Measurements from ENCODE around the gene ACSF3. TPM values are rescaled to one million over a fixed set of nuclear protein-coding genes. Genes with fewer than 3 reads are reported as not detected.

The ACSF3 gene
- polyA plus RNA-seq, 1 donor from 2014 or later, result 20.8 TPM

DNA sequence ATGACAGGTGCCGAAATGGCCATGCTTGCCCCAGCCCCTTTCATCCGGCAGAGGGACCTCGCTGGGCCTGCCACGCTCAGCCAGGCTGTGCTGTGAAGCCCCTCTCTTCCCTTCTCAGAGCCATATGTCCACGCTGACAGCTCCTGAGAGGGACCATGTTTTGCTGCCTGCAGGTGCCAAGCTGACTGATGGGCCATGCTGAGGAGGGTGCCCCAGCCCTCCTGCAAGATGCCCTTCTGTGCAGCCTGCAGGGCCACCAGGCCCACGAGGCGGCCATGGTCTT, 44.8 kb downstream of the ACSF3 start:
- no peaks in the 10 kb centered on the region for H4K20me1 ChIP-seq (ENCODE audit: insufficient read depth)
- no peak for TF ChIP-seq TAF1 (IDR thresholded peaks at IDR 0.05; ENCODE audit: low read depth)
- no peak for TF ChIP-seq EP300 (conservative IDR thresholded peaks at IDR 0.05; ENCODE audit: poor library complexity, severe bottlenecking)
- no peak for TF ChIP-seq RAD21 (conservative IDR thresholded peaks at IDR 0.05)
- no peaks in the 10 kb centered on the region for H3F3A ChIP-seq (ENCODE audit: insufficient read depth, low read length, poor library complexity, severe bottlenecking)
- H3K4me2 ChIP-seq (ENCODE audit: low read length), result no peak overlapping the region
- no peak overlapping the region for H3K4me3 ChIP-seq (ENCODE audit: low read length)
- no peaks in the 10 kb centered on the region for H3K36me3 ChIP-seq (ENCODE audit: insufficient read depth, low read length)
- H2AFZ ChIP-seq (ENCODE audit: low read depth, low read length), result no peak overlapping the region
- no peaks in the 10 kb centered on the region for H3K79me2 ChIP-seq (replicated peaks; ENCODE audit: insufficient read depth, low read length)
- H3K27me3 ChIP-seq (ENCODE audit: insufficient read depth, low read depth, low read length), result no peaks in the 10 kb centered on the region
- no peak overlapping the region for H3K27ac ChIP-seq (ENCODE audit: low read length)
- H3K9me3 ChIP-seq (ENCODE audit: low read length), result no peaks in the 10 kb centered on the region
- no peaks in the 10 kb centered on the region for H3K9me2 ChIP-seq (ENCODE audit: insufficient read depth, low read length)
- H3K9ac ChIP-seq (ENCODE audit: low read length), result no peak overlapping the region

DNA sequence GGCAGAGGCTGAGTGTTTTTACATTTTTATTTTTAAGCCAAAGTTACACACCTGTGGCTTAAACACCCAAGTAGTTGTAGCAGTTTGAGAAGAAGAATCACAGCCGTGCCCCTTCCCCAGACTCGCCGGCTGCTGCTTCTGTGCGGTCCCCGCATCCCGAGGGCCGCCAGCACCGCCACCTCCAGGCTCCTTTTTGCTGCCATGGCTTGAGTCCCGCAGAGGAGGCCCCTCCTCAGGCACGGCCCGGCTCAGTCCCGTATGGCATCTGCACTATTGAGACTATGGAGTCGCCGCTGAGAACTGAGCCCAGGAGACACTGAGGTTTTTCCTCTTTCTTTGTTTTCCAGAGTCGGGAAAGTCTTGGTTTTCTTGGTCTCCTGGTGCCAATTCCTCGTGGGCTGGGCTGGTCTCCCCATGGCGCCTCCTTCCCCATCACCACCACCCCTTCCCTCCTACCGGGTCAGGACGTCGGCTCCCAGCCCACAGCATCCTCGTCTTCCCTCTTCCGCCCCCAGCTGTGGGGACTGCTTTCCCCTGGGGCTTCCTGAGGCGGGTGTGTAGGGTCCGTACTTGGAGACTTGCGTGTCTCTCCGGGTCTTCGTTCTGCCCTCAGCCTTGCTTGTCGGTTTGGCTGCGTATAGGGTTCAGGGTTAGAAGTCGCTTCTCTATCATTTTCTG, 45.3 kb downstream of the ACSF3 start:
- no peaks in the 10 kb centered on the region for H3K9me2 ChIP-seq (ENCODE audit: insufficient read depth, low read length)
- H2AFZ ChIP-seq (ENCODE audit: low read depth, low read length), result no peak overlapping the region
- no peak overlapping the region for H3K27ac ChIP-seq (ENCODE audit: low read length)
- H3K9me3 ChIP-seq (ENCODE audit: low read length), result no peaks in the 10 kb centered on the region
- H3K4me3 ChIP-seq (ENCODE audit: low read length), result no peak overlapping the region
- no peak overlapping the region for H3K4me2 ChIP-seq (ENCODE audit: low read length)
- no peaks in the 10 kb centered on the region for H3K79me2 ChIP-seq (replicated peaks; ENCODE audit: insufficient read depth, low read length)
- H3F3A ChIP-seq (ENCODE audit: insufficient read depth, low read length, poor library complexity, severe bottlenecking), result no peaks in the 10 kb centered on the region
- no peak overlapping the region for H3K9ac ChIP-seq (ENCODE audit: low read length)
- H3K36me3 ChIP-seq (ENCODE audit: insufficient read depth, low read length), result no peaks in the 10 kb centered on the region
- no peaks in the 10 kb centered on the region for H4K20me1 ChIP-seq (ENCODE audit: insufficient read depth)
- no peaks in the 10 kb centered on the region for H3K27me3 ChIP-seq (ENCODE audit: insufficient read depth, low read depth, low read length)
- TF ChIP-seq, protein P1, sequence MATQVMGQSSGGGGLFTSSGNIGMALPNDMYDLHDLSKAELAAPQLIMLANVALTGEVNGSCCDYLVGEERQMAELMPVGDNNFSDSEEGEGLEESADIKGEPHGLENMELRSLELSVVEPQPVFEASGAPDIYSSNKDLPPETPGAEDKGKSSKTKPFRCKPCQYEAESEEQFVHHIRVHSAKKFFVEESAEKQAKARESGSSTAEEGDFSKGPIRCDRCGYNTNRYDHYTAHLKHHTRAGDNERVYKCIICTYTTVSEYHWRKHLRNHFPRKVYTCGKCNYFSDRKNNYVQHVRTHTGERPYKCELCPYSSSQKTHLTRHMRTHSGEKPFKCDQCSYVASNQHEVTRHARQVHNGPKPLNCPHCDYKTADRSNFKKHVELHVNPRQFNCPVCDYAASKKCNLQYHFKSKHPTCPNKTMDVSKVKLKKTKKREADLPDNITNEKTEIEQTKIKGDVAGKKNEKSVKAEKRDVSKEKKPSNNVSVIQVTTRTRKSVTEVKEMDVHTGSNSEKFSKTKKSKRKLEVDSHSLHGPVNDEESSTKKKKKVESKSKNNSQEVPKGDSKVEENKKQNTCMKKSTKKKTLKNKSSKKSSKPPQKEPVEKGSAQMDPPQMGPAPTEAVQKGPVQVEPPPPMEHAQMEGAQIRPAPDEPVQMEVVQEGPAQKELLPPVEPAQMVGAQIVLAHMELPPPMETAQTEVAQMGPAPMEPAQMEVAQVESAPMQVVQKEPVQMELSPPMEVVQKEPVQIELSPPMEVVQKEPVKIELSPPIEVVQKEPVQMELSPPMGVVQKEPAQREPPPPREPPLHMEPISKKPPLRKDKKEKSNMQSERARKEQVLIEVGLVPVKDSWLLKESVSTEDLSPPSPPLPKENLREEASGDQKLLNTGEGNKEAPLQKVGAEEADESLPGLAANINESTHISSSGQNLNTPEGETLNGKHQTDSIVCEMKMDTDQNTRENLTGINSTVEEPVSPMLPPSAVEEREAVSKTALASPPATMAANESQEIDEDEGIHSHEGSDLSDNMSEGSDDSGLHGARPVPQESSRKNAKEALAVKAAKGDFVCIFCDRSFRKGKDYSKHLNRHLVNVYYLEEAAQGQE (IDR thresholded peaks at IDR 0.05; ENCODE audit: borderline replicate concordance), result no peak
- no peak for TF ChIP-seq POLR2AphosphoS5 (IDR thresholded peaks at IDR 0.05)
- TF ChIP-seq, protein P2, sequence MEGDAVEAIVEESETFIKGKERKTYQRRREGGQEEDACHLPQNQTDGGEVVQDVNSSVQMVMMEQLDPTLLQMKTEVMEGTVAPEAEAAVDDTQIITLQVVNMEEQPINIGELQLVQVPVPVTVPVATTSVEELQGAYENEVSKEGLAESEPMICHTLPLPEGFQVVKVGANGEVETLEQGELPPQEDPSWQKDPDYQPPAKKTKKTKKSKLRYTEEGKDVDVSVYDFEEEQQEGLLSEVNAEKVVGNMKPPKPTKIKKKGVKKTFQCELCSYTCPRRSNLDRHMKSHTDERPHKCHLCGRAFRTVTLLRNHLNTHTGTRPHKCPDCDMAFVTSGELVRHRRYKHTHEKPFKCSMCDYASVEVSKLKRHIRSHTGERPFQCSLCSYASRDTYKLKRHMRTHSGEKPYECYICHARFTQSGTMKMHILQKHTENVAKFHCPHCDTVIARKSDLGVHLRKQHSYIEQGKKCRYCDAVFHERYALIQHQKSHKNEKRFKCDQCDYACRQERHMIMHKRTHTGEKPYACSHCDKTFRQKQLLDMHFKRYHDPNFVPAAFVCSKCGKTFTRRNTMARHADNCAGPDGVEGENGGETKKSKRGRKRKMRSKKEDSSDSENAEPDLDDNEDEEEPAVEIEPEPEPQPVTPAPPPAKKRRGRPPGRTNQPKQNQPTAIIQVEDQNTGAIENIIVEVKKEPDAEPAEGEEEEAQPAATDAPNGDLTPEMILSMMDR (IDR thresholded peaks at IDR 0.05; ENCODE audit: poor library complexity, severe bottlenecking), result no peak
- no peak for TF ChIP-seq EZH2 (IDR thresholded peaks at IDR 0.05; ENCODE audit: borderline replicate concordance, insufficient read depth, low read length, poor library complexity, severe bottlenecking)
- no peak for TF ChIP-seq RAD21 (conservative IDR thresholded peaks at IDR 0.05)
- no peak for TF ChIP-seq EP300 (conservative IDR thresholded peaks at IDR 0.05; ENCODE audit: poor library complexity, severe bottlenecking)
- TF ChIP-seq TAF1 (IDR thresholded peaks at IDR 0.05; ENCODE audit: low read depth), result no peak
- TF ChIP-seq MXI1 (conservative IDR thresholded peaks at IDR 0.05; ENCODE audit: poor library complexity, severe bottlenecking), result no peak
- TF ChIP-seq SMC3 (conservative IDR thresholded peaks at IDR 0.05; ENCODE audit: poor library complexity), result no peak

All from neural cell (in vitro differentiated cells).